Left ventricle myocardium inferior (tissue), 1 donor: ENCODE results near the gene TMEM131L. TPM values are rescaled to one million over a fixed set of nuclear protein-coding genes. Genes with fewer than 3 reads are reported as not detected.

Experiments
- DNase-seq: peaks from one replicate; pipeline ENCODE4 v3.0.0-alpha.2; 2020
- H3K27ac ChIP-seq: fragments of 200-600 bp; replicated peaks from 2 replicates; pipeline ENCODE4 v1.8.0; 2021
- H3K27me3 ChIP-seq: fragments of 200-600 bp; 2 replicates; pipeline ENCODE4 v1.8.0; 2021; ENCODE audit warnings: low read depth
- H3K36me3 ChIP-seq: fragments of 200-600 bp; 2 replicates; pipeline ENCODE4 v1.8.0; 2021
- H3K4me1 ChIP-seq: fragments of 200-600 bp; 2 replicates; pipeline ENCODE4 v1.8.0; 2021
- H3K4me3 ChIP-seq: fragments of 200-600 bp; 2 replicates; pipeline ENCODE4 v1.8.0; 2021; ENCODE audit warnings: mild to moderate bottlenecking, moderate library complexity
- H3K9me3 ChIP-seq: fragments of 200-600 bp; replicated peaks from 2 replicates; pipeline ENCODE4 v1.8.0; 2021
- CTCF ChIP-seq: fragments of 200-600 bp; IDR thresholded peaks from 2 replicates; pipeline ENCODE4 v1.8.0; 2021; ENCODE audit warnings: antibody characterized with exemption, mild to moderate bottlenecking, borderline replicate concordance
- intact Hi-C: fragments of 100-400 bp; cut with micrococcal nuclease; formaldehyde crosslinking; loops from one replicate; pipeline ENCODE4 v1.11.0; 2022
- total RNA-seq: library from RNA; stranded (reverse); fragmentation: NEBNext Ultra II Directional; extraction: Animal tissue kit (Norgen Biotek cat#: 25700); gene quantifications from one replicate; pipeline ENCODE4 v1.2.1, GENCODE V29; 2021
- donor health status: DM: no; HTN: yes; CAD: no; lungs with severe emphysema.

TMEM131L gene
- total RNA-seq, 1 donor from 2014 or later, result 14.9 TPM

GRCh38 chr4:153620352-153620751 lies 154.2 kb downstream of the TMEM131L start:
- TF ChIP-seq CTCF, result no peak
- H3K4me3 ChIP-seq, result no peak overlapping the region

GRCh38 chr4:153622093-153622492 lies 155.9 kb downstream of the TMEM131L start:
- Histone ChIP-seq H3K4me1 (no peaks in the 10 kb centered on the region), H3K4me3 (no peak overlapping the region), H3K9me3 (no peaks in the 10 kb centered on the region), H3K36me3 (peaks cover 79% of the 10 kb centered on the region), H3K27me3 (no peaks in the 10 kb centered on the region), H3K27ac (no peak overlapping the region)
- TF ChIP-seq CTCF, result no peak
- no peak for DNase-seq
- intact Hi-C loops, result no loop called here

More at GRCh38 chr4:153620352-153620751, 154.2 kb downstream of the TMEM131L start:
- DNase-seq, result no peak
- H3K36me3 ChIP-seq, result peaks cover 72% of the 10 kb centered on the region
- no peaks in the 10 kb centered on the region for H3K4me1 ChIP-seq
- no peaks in the 10 kb centered on the region for H3K9me3 ChIP-seq
- no peaks in the 10 kb centered on the region for H3K27me3 ChIP-seq
- intact Hi-C loops, result no loop called here
- H3K27ac ChIP-seq, result no peak overlapping the region

GRCh38 chr4:153622778-153623240 lies 156.6 kb downstream of the TMEM131L start:
- Histone ChIP-seq H3K4me1 (no peaks in the 10 kb centered on the region), H3K4me3 (no peak overlapping the region), H3K27me3 (no peaks in the 10 kb centered on the region), H3K9me3 (no peaks in the 10 kb centered on the region), H3K36me3 (peaks cover 80% of the 10 kb centered on the region), H3K27ac (no peak overlapping the region)
- DNase-seq, result no peak
- TF ChIP-seq CTCF, result no peak
- intact Hi-C loops, result no loop called here

- H3K9me3 ChIP-seq, result no peaks in the 10 kb centered on the region
- intact Hi-C loops, result no loop called here
- H3K4me1 ChIP-seq, result no peaks in the 10 kb centered on the region
- DNase-seq, result no peak
- no peak overlapping the region for H3K27ac ChIP-seq
- no peaks in the 10 kb centered on the region for H3K27me3 ChIP-seq
- peaks cover 83% of the 10 kb centered on the region for H3K36me3 ChIP-seq
- TF ChIP-seq CTCF, result no peak
- no peak overlapping the region for H3K4me3 ChIP-seq
These were observed 157.3 kb downstream of the TMEM131L start for GRCh38 chr4:153623491-153623890.

GRCh38 chr4:153628796-153629315 lies 162.7 kb downstream of the TMEM131L start:
- intact Hi-C loops, result no loop called here
- TF ChIP-seq CTCF, result no peak
- no peak overlapping the region for H3K27ac ChIP-seq
- no peaks in the 10 kb centered on the region for H3K9me3 ChIP-seq
- no peak for DNase-seq
- no peaks in the 10 kb centered on the region for H3K4me1 ChIP-seq
- H3K36me3 ChIP-seq, result peaks cover 99% of the 10 kb centered on the region
- no peak overlapping the region for H3K4me3 ChIP-seq
- H3K27me3 ChIP-seq, result no peaks in the 10 kb centered on the region
